Natural killer cell treated with Interleukin-12 subunit alpha and Interleukin-12 subunit beta and Interleukin-15 and Interleukin-18, amount 100 ng/mL, for 72 hours (primary cell): ENCODE measurements around the gene HS3ST6. TPM values are rescaled to one million over a fixed set of nuclear protein-coding genes. Genes with fewer than 3 reads are reported as not detected.
A peak's percentile ranks its signal among the peaks of the same experiment; 100 is the strongest.

Experiments used
- ATAC-seq, 2 donors: fragments of 150-1000 bp; cut with Tn5 transposase in 1 of 2; sonication (Bioruptor Pico), chemical (Tn5 transposase) in 1 of 2; 2 replicates each; pipeline ENCODE4 v1.10.0; 2021
- DNase-seq: peaks from one replicate; pipeline ENCODE4 v3.0.0; 2022; ENCODE audit warnings: low spot score
- H3K27ac Mint-ChIP-seq, 2 donors: 1 replicate in 1 of 2; 2 replicates in 1 of 2; pipeline ENCODE4 v1.8.0; 2022; ENCODE audit warnings: mixed read lengths in 2 of 2, mild to moderate bottlenecking in 1 of 2, moderate library complexity in 1 of 2
- H3K27me3 Mint-ChIP-seq, 2 donors: 1 replicate in 1 of 2; 2 replicates in 1 of 2; pipeline ENCODE4 v1.8.0; 2022; ENCODE audit warnings: mixed read lengths in 2 of 2
- H3K36me3 Mint-ChIP-seq: one replicate; pipeline ENCODE4 v1.8.0; 2022; ENCODE audit warnings: mixed read lengths
- H3K4me1 Mint-ChIP-seq, 2 donors: 1 replicate in 1 of 2; 2 replicates in 1 of 2; pipeline ENCODE4 v1.8.0; 2022; ENCODE audit warnings: low read depth in 2 of 2, mixed read lengths in 2 of 2, mild to moderate bottlenecking in 1 of 2
- H3K4me3 Mint-ChIP-seq: one replicate; pipeline ENCODE4 v1.8.0; 2022; ENCODE audit warnings: mixed read lengths
- H3K9me3 Mint-ChIP-seq: 2 replicates; pipeline ENCODE4 v1.8.0; 2022; ENCODE audit warnings: mixed read lengths
- total RNA-seq, 2 donors: library from RNA; stranded (reverse); gene quantifications; one replicate each; pipeline ENCODE4 v1.2.3, GENCODE V29; 2022

HS3ST6 gene
- total RNA-seq, 2 donors from 2014 or later, result not detected

DNA sequence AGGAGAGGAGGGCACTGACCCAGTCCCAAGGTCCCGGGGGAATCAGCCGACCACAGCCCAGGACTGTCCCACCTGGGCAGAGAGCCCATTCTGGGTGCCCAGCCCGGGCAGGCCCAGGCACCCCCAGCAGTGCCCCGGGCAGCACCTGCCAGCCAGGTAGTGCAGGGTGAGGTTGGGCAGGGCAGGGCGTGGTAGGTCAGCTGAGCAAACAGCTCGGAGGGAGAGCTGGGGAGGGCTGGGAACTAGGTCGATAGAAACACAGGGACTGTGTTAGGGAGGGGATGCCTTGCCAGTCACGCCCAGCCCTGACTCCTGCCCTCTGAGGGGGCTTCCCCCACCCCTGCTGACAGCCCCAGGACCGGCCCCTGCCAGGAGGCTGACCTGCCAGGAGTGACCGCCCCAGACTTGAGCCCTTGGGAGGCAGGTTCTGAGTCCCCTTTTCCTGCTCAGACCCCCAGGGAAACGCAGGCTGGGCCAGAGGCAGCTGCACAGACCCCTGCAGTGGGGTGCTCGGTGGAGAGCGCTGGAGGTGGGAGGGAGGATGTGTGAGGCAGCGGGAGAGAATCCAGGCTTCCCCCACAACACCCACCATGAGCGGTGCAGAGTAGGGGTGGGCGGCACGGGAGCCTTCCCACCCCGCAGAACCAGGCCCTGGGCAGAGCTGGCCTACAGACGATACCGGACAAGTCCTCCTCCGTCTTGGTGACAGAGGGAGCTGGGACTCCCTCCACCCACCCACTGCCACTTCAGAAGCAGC lies 4.7 kb downstream of the HS3ST6 start:
- Mint-ChIP-seq H3K9me3 (no peaks in the 10 kb centered on the region), H3K27me3 (peaks cover 21 to 28% of the 10 kb centered on the region in 2 donors), H3K4me1 (no peaks in the 10 kb centered on the region), H3K36me3 (no peaks in the 10 kb centered on the region), H3K4me3 (no peak overlapping the region), H3K27ac (no peak overlapping the region)
- ATAC-seq, result no peak
- DNase-seq, result no peak

- Mint-ChIP-seq H3K4me1 (no peaks in the 10 kb centered on the region), H3K4me3 (no peak overlapping the region), H3K36me3 (no peaks in the 10 kb centered on the region), H3K27ac (no peak overlapping the region), H3K27me3 (peaks cover 21 to 29% of the 10 kb centered on the region in 2 donors), H3K9me3 (no peaks in the 10 kb centered on the region)
- DNase-seq (no peak), ATAC-seq (no peak)
Observed at GRCh38 chr16:1912215-1912543, 6.0 kb downstream of the HS3ST6 start.

DNA sequence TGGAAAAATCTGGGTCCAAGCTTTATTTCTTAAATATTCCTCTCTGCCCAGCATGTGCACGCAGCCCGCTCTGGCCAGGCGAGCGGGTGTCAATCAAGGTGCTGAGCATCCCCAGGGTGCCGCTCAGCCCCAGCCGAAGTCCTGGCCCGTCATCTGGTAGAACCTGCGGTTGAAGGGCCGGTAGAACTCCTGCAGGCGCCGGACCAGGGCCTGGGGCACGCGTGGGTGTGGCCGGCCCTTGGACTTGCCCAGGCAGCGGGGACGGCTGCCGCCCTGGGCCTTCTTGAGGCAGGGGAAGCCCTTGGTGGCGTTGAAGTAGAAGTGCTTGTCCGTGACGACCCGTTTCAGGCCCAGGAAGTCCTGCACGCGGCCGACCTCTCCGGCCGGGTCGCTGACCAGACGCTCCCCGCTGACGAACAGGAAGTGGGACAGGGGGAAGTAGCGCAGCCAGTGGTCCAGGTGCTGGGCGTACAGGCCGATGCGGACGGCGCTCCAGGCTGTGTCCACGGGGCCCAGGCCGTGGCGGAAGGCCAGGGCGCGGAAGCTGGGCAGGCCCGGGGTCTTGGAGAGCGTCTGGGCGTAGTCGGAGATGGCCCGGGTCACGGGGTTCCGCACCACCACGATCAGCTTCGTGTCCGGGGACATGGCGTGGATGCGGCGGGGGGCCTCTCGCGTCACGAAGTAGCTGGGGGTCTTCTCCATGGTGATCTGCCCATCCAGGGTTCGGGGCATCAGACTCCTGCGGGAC lies 6.6 kb downstream of the HS3ST6 start:
- H3K27me3 Mint-ChIP-seq, result peaks cover 17 to 24% of the 10 kb centered on the region in 2 donors
- H3K4me3 Mint-ChIP-seq, result no peak overlapping the region
- no peak for ATAC-seq
- no peak for DNase-seq
- H3K9me3 Mint-ChIP-seq, result no peaks in the 10 kb centered on the region
- no peaks in the 10 kb centered on the region for H3K4me1 Mint-ChIP-seq
- H3K27ac Mint-ChIP-seq, result no peak overlapping the region
- no peaks in the 10 kb centered on the region for H3K36me3 Mint-ChIP-seq

DNA sequence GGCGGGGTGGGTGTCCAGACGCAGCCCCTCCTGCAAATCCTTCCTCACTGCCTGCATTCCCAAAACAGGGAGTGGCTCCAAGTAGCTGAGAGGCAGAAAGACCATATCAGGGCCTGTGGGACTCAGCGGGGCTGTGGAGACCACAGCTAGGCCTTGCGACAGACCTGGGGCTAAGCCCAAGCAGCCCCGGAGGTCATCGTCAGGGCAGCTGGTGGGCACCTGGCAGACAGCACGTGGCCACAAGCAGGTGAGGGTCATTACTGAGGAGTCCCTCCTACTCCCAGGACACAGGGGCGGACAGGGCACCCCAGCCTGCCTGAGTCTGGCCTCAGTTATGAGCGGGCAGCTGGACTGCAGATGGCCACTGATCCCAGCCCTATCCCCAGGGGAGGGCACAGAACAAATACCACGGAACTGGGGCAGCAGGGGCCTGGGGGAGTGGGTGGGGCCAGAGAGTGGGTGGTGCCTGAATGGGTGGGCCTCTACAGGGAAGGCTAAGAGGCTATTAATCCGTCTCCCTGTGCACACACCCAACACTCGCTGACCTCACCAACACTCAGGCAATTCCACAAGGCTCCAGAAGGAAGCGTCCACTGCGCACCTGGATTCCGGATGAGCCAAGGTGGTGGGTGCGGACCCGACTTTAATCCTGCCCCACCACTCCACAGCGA lies 8.5 kb downstream of the HS3ST6 start:
- ATAC-seq (no peak), DNase-seq (no peak)
- Mint-ChIP-seq H3K4me1 (no peaks in the 10 kb centered on the region), H3K27me3 (peaks cover 5 to 7% of the 10 kb centered on the region in 2 donors), H3K36me3 (no peaks in the 10 kb centered on the region), H3K9me3 (no peaks in the 10 kb centered on the region), H3K4me3 (no peak overlapping the region), H3K27ac (no peak overlapping the region)

GRCh38 chr16:1908983-1909382 lies 9.2 kb downstream of the HS3ST6 start:
- no peak overlapping the region for H3K4me3 Mint-ChIP-seq
- ATAC-seq, result no peak
- no peaks in the 10 kb centered on the region for H3K9me3 Mint-ChIP-seq
- H3K4me1 Mint-ChIP-seq, result no peaks in the 10 kb centered on the region
- H3K27ac Mint-ChIP-seq, result no peak overlapping the region
- H3K27me3 Mint-ChIP-seq, result peaks cover 5 to 9% of the 10 kb centered on the region in 2 donors
- no peak for DNase-seq
- no peaks in the 10 kb centered on the region for H3K36me3 Mint-ChIP-seq

GRCh38 chr16:1908184-1908583 lies 10.0 kb downstream of the HS3ST6 start:
- Mint-ChIP-seq H3K9me3 (no peaks in the 10 kb centered on the region), H3K4me3 (no peak overlapping the region), H3K27me3 (peaks cover 5 to 9% of the 10 kb centered on the region in 2 donors), H3K36me3 (no peaks in the 10 kb centered on the region), H3K27ac (no peak overlapping the region), H3K4me1 (no peaks in the 10 kb centered on the region)
- DNase-seq, result no peak
- ATAC-seq, result no peak

GRCh38 chr16:1907226-1907860 lies 10.9 kb downstream of the HS3ST6 start:
- H3K4me3 Mint-ChIP-seq, result no peak overlapping the region

DNA sequence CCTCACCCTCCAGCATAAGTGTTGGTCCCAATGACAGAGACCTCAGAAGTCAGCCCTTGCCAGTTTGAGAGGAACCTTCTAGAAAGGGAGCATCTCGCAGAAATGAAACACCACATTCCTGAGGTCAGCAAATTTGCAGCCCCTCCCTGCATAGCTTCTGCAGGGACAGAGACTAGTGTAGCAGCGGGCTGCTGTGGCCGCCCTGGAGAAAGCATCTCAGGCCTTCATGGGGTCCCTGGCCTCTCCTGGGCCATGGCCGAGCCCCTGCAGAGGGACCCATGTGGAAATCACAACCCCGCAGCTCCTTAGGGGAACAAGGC lies 11.4 kb downstream of the HS3ST6 start:
- no peaks in the 10 kb centered on the region for H3K36me3 Mint-ChIP-seq
- no peaks in the 10 kb centered on the region for H3K9me3 Mint-ChIP-seq
- no peaks in the 10 kb centered on the region for H3K4me1 Mint-ChIP-seq
- H3K4me3 Mint-ChIP-seq, result no peak overlapping the region
- no peak for ATAC-seq
- H3K27ac Mint-ChIP-seq, result no peak overlapping the region
- no peak for DNase-seq
- peaks cover 5 to 9% of the 10 kb centered on the region in 2 donors for H3K27me3 Mint-ChIP-seq

More at GRCh38 chr16:1907226-1907860, 10.9 kb downstream of the HS3ST6 start:
- H3K4me1 Mint-ChIP-seq, result no peaks in the 10 kb centered on the region
- H3K27ac Mint-ChIP-seq, result no peak overlapping the region
- peak in 1 of 2 donors; percentile 21 for ATAC-seq
- no peaks in the 10 kb centered on the region for H3K36me3 Mint-ChIP-seq
- DNase-seq, result no peak
- peaks cover 5 to 9% of the 10 kb centered on the region in 2 donors for H3K27me3 Mint-ChIP-seq
- no peaks in the 10 kb centered on the region for H3K9me3 Mint-ChIP-seq

DNA sequence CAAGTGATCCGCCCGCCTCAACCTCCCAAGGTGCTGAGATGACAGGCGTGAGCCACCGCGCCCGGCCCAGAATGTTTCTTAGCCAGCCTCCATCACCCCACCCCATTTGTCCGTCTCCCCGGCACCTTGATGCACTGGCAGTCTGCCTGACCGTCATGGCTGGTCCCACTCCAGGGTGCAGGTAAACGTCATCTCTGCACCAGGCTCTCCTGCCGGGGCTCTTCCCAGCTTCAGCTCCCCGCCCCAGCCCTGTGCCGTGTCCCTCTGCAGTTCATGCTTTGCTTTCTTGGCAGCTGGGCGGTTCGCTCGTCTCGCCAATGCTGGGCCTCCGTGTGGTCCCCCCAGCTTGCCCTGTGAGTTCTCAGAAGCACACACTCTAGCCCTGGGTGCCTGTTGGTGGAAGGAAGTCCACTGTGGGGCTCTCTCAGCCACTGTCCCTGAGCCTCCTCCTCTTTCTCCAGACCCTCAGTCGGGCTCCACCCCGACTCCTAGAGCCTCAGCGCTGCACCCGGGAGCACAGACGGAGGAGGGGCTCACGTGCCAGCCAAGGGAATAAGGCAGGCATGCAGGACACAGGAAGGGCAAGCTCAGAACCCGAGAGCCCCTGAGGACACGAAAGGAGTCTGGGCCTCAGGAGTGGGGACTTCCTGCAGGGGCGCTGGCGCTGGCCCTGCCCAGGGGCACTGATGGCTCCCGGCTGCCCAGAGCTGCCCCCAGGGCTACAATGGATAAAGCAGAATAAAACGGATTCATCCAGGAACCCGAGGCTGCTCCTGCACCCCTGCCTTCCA lies 12.0 kb downstream of the HS3ST6 start:
- Mint-ChIP-seq H3K27me3 (peaks cover 5 to 9% of the 10 kb centered on the region in 2 donors), H3K4me1 (no peaks in the 10 kb centered on the region), H3K36me3 (no peaks in the 10 kb centered on the region), H3K9me3 (no peaks in the 10 kb centered on the region), H3K4me3 (no peak overlapping the region), H3K27ac (no peak overlapping the region)
- DNase-seq (no peak), ATAC-seq (no peak)

- no peak for ATAC-seq
- Mint-ChIP-seq H3K36me3 (no peaks in the 10 kb centered on the region), H3K9me3 (no peaks in the 10 kb centered on the region), H3K27me3 (peaks cover 5 to 9% of the 10 kb centered on the region in 2 donors), H3K27ac (no peak overlapping the region), H3K4me1 (no peaks in the 10 kb centered on the region), H3K4me3 (no peak overlapping the region)
- DNase-seq, result no peak
Observed at GRCh38 chr16:1903845-1904840, 14.1 kb downstream of the HS3ST6 start.

DNA sequence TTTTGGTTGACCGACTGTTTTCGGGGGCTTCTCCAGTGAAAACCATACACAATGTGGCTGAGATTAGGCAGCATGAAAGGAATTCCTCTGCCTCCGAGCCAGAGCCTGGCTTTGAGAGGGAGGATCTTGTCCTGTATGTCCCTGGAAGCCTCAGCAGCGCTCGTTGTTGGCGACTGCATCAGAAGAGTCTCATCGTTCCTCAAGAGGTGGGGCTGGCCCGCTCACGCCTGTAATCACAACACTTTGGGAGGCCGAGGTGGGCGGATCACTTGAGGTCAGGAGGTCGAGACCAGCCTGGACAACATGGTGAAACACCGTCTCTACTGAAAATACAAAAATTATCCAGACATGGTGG lies 15.0 kb downstream of the HS3ST6 start:
- no peak for DNase-seq
- Mint-ChIP-seq H3K36me3 (no peaks in the 10 kb centered on the region), H3K4me3 (no peak overlapping the region), H3K27ac (no peak overlapping the region), H3K4me1 (no peaks in the 10 kb centered on the region), H3K27me3 (peaks cover 0 to 5% of the 10 kb centered on the region in 2 donors), H3K9me3 (no peaks in the 10 kb centered on the region)
- no peak for ATAC-seq

- Mint-ChIP-seq H3K36me3 (no peaks in the 10 kb centered on the region), H3K27me3 (peaks cover 0 to 5% of the 10 kb centered on the region in 2 donors), H3K9me3 (no peaks in the 10 kb centered on the region), H3K27ac (no peak overlapping the region), H3K4me3 (no peak overlapping the region), H3K4me1 (no peaks in the 10 kb centered on the region)
- DNase-seq, result no peak
- no peak for ATAC-seq
Observed at GRCh38 chr16:1902547-1903219, 15.5 kb downstream of the HS3ST6 start.
